HG03354 (cell line): Measurements from ENCODE around the gene TMEM221.

Experiments
- ATAC-seq: cut with Tn5 transposase; IDR thresholded peaks from one replicate; pipeline ENCODE4 v1.9.1; 2021; ENCODE audit warnings: mild to moderate bottlenecking; ENCODE audit not compliant: unreplicated experiment, poor library complexity, severe bottlenecking

The TMEM221 gene

DNA sequence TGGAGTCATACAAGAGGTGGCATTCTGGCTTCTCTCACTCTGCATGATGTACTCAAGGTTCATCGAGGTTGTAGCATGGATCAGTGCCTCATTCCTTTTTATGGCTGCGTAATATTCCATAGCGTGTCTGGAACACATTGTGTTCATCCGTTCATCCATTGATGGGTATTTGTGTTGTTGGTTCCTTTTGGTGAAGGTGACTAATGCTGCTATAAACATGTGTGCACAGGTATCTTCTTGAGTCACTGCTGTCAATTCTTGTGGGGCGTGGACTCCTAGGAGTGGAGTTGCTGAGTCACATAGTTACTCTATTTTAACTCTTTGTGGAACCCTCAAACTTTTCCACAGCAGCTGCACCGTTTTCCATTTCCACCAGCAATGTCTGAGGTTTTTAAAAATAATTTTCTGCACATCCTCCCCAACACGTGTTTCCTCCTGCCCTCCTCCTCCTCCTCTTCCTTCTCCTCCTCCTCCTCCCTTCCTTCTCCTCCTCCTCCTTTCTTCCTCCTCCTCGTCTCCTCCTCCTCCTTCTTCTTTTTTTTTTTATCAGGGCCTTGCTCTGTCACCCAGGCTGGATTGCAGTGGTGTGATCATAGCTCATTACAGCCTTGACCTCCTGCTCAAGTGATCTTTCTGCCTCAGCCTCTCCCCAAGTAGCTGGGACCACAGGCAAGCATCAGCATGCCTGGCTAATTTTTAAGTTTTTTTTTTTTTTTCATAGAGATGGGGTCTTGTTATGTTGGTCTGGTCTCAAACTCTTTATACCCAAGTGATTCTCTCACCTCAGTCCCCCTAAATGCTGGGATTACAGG, 2.0 kb upstream of the TMEM221 start:
- no peak for ATAC-seq

DNA sequence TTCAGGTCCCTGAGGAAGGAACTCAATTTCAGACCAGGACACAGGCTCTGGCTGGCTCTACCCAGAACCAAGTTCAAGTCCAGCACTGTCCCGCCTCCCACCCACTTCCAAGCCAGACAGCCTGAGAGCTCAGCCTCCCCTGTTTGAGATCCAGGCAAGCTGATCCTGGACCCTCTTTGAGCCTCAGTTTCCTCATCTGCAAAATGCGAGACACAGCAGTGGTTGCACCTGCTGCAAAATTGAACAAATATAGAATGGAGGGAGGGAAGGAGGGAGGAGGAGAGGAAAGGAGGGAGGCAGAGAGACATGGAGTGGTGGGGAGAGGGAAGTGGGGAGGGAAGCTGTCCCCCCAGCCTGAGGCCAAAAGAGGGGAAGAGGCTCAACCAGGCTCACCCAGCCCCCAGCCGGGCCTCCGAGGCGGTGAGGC, 751 bp downstream of the TMEM221 start:
- no peak for ATAC-seq

DNA sequence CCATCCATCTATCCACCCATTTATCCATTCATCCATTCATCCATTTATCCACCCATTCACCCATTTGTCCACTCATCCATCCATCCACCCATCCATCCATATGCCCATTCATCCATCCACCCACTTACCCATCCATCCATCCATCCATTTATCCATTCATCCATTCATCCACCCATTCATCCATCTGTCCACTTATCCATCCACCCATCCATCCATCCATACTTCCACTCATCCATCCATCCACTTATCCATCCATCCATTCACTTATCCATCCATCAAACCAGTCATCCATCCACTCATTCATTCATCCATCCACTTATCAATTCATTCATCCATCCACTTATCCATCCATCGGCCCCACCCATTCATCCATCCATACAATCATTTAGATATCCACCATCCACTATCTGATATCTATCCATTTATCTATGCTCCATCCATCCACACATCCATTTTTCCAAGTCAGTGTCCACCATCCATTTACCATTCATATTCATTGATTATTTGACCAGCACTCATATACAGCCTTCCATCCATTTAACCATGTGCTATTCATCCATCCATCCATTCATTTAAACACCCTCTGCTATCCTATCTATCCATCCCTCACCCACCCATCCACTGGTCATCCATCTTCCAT, 2.8 kb downstream of the TMEM221 start:
- no peak for ATAC-seq

DNA sequence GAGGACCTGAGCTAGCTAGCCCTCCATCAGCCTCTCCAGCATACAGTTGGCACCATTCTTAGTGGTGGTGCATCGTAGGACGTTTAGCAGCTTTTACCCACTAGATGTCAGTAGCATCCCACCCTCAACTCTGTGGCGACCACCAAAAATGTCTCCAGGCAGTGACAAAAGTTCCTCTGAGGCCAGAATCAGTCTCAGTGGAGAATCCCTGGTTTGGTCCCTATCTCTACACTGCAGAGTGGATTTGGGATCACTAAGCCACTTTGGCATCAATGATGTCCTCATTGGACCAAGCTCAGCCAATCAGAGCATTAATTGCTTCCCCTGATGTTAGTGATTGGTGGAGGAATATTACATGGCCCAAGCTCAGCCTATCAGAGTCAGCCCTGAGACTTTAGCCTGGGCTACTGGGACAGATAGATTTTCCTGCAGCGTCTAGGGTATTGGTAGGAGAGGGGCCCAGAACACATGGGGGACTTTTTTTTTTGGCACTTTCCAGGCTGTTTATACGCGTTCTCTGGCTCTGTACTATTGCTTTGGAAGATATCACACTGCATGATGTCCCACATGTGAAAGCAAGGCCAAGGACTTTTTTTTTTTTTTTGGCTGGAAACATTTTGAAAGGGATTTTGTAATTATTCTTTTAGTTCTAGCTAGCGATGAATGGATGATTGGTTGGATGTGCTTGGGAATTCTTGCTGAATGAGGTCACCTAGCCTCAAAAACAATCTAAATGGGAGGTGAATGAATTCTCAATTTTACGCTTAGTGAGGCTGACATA, 7.0 kb downstream of the TMEM221 start:
- ATAC-seq = no peak

DNA sequence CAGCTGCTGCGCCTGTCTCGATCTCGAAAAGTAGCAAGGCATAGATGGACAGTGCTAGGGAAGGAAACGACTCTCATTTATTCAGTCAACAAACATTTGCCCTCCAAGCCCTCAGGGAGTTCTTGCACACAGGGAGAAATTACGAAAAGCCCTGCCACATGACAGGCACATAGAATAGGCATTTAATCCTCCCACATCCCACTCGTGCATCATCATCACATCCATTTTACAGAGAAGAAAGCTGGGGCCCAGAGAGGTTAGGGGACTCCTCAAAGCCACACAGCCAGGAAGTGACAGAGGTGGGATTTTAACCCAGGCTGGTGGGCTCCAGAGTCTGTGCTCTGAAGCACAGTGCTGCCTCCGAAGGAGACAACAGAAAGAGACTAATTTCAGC, 11.6 kb downstream of the TMEM221 start:
- ATAC-seq = no peak

DNA sequence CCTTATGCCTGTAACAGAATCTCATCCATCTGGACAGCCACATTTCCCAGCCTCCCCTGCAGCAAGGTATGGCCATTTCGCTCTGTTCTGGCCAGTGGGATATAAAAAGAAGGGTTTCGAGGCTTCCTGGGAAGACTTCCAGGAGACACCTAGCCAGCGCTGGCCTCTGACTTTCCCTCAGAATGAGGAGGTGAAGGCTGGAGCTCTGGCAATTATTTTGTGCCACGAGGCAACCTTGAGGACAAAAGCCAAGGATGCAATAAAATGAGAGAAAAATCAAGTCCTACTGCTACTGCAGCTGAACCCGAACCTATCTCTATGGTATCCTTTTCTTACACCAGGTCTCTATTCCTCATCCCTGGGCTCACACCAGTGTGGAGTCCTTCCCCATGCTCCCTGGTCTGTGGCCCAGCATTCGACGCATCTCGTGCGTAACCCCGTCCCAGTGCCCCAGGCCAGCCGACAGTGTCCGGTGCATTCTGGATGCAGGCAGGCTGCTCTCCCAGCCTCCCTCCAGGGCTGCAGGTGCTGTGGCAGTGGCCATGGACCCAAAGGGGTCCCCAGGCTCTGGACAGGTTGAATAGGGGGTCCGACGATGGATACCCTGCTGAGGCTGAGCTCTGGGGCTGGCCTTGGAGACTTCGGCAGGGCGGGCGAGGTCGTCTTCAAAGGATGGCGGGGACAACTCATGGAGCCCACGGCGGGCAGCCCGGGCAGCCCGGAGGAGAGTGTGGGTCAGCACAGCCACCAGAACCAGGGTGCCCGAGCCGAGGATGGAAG, 12.2 kb downstream of the TMEM221 start:
- no peak for ATAC-seq

DNA sequence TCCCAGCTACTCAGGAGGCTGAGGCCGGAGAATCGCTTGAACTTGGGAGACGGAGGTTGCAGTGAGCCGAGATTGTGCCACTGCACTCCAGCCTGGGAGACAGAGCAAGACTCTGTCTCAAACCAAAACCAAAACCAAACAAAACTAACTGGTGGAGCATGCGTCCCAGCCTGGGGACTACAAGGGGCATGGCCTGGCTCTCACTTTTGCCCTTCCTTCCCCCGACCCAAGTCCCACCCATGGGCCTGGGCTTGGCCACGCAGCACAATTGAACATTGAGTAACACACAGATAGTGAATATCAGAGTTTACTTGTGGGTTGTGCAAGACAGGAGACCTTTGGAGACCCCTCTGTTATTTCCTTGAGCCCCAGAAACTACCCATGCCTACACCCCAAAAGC, 13.2 kb downstream of the TMEM221 start:
- no peak for ATAC-seq

DNA sequence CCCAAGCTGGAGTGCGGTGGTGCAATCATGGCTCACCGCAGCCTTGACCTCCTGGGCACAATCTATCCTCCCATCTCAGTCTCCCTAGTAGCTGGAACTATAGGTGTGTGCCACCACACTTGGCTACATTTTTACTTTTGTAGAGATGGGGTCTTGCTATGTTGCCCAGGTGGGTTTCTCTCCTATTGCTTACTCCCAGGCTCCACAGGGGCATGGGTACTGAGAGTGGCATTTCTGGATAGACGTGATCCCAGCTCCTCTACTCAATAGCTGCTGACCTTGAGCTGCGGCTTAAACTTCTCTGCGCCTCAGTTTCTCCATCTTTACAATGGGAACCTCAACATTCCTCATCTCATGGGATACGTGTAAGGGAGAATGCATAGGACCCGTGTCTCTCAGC, 17.1 kb downstream of the TMEM221 start:
- ATAC-seq = no peak

DNA sequence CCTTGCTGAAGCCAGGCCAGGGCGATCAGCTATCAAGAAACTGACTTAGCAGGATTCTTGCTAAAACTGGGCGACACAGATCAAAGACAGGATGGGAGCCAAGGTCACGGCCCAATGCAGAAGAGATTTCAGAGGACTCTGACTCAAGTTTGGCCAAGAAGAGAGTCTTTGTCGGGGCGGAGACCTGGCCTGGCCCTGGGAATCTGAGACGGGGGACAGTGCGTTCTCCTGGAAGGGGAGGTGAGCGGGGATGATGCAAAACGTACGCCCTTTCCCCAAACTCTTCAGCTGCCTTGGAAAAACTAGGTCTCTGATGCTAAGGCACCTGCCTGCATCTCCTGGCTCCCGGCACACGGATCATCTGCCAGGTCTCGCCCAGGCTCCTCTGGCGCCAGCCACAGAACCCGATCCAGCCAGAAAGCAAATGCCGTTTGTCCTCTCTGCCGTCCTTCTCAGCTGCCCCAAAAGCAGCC, 18.8 kb downstream of the TMEM221 start:
- no peak for ATAC-seq

DNA sequence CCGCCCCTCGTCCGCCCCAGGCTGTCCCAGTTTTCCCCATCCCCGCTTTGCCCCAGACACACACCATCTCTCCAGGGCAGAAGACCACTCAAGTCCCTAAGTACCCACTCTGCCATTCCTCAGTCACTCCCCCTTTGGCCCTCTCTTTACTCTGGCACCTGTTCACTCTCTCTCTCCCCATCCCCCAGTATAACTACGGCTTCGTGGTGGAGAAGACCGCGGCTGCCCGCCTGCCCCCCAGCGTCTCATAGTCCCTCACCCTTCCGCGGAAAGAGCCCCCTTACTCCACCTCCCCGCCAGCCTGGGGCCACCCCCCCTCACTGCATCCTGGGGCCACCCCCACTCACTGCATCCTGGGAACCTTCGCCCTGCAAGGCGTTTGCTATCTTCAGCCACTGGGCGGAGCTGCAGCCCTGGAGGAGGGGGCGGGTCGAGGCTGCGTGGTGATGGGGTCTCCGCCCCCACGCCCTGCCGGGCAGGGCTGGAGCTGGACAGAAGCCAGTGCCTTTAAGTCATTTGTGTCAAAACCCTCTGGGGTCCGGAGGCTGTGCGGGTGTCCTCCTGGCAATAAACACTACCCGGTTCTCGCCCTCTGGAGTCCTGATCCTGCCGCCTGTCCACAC, 23.6 kb downstream of the TMEM221 start:
- ATAC-seq = no peak

DNA sequence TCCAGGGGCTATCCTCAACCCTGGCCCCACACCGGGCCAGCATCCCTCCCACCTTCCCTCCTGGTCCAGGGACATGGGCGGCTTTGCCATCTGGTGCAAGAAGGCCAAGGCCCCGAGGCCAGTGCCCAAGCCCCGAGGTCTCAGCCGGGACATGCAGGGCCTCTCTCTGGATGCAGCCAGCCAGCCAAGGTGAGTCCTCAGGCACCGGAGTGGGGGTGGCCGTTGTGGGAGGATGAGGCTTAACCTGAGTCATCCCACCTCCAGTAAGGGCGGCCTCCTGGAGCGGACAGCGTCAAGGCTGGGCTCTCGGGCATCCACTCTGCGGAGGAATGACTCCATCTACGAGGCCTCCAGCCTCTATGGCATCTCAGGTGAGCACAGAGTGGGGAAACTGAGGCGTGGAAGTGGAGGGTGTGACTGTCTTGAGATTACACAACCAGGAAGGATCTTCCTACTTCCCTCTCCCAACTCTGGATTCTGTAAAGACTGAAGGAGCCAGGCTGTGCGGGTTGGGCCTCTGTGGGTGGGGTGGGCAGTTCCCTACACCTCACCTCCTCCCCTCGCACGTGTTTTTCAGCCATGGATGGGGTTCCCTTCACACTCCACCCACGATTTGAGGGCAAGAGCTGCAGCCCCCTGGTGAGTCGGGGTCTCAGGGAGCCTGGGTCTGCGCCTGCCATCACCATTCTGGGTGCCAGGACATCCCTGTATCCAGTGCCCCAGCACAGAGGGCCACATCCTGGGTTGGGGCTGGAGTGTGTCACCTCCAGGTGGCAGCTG, 24.8 kb downstream of the TMEM221 start:
- ATAC-seq = no peak

DNA sequence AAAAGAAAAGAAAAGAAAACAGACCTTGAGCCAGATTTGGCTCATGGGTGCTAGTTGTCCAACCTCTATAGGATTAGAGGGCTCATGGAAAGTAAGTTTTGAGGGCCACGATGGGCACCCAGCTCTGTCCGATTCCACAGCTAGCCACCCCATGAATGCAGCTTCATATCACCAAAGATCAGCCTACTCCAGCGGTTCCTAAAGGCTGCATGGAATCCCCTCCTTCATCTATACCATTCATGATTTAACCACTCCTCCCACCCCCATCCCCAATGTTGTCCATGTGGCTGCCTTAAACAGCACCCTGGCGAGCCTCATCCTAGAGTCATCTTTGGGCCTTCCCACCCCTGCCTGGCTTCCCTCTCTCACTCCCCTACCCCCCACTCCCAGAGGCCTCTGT, 26.5 kb downstream of the TMEM221 start:
- ATAC-seq = no peak

DNA sequence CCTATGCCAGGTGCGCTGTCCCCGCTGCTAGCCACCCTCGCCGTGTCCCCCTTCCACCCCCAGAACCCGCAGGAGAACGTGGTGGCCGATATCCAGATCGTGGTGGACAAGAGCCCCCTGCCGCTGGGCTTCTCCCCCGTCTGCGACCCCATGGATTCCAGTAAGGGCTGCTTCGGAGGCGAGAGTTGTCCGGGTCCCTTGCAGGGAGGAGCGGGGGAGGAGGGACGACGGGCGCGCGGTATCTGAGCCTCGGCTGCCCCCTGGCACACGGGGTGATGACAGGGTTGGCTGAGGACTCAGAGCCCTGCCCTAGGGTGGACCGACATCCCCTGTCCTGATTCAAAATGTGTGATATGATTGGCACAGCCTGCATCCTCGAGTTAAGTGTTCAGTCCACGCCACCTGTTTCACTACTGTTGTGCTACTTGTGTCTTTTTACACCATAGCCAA, 28.0 kb downstream of the TMEM221 start:
- peak; percentile 11 for ATAC-seq

DNA sequence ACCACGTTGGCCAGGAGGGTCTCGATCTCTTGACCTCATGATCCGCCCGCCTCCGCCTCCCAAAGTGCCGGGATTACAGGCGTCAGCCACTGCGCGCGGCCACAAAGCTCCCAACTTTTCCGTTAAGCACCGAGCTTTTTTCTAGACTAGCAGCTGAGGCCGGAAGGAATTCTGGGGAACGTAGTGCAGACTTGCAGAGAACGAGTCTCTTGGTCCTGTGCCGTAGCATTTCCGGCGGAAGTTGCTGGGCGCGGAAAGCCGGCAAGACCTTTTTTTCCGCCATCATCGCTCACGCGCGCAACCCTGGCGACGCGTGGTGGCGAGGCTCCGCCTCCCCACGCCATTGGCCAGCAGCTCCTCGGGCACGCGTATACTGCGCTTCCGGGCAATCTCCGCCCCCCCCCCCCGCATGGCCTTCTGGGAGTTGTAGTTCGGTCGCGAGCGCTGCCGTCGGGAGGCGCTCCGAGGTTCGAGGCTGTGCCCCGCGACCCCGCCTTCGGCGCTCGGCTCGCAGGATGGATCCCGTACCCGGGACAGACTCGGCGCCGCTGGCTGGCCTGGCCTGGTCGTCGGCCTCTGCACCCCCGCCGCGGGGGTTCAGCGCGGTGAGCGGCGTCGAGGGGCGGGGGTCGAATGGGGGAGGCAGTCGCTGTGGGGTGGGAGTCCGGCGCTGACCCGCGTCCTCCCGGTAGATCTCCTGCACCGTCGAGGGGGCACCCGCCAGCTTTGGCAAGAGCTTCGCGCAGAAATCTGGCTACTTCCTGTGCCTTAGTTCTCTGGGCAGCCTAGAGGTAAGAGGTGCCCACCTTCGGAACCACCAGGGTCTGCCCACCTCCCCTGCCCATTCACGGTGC, 28.6 kb downstream of the TMEM221 start, which contains the start of gene MVB12A:
Gene MVB12A (plus strand): TSS at position 427 of the 854 bp plus-strand sequence. CDS start 89 bp downstream, at position 516.
- peak; percentile 93 for ATAC-seq

DNA sequence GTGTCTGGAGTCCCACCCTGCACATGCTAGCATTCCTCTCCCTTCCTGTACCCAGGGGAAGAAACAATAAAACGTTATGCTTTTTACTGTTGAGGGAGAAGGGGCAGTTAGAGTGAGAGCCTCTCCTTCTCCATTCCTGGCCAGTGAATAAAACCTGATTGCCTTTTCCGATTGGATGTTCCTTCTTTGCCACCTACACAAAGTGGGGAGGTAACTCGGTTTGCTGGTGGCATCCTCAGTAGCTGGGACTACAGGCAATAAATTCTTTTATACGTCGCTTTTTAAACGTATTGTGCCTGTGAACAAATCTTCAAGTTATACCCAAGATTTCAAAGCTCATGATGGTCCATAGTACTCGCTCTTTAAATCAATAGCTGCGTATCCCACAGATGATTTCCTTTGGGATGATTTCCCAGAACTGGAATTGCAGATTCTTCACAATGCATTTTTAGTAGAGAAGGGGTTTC, 29.3 kb downstream of the TMEM221 start:
- no peak for ATAC-seq

DNA sequence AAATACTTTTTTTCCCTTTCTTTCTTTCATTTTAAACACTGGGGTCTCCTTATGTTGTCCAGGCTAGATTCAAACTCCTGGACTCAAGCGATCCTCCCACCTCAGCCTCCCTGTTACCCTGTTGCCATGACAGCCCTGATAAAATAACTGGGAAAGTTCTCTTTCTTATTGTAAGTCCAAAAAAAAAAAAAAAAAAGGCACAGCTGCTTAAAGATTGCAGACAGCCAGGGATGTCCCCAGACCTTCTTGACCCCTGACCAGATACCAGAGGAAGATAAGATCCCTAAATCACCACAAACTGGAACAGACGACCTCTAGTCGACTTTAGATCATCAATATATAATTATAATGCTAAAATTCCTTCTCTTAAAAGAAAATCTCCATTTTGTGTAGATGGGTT, 29.8 kb downstream of the TMEM221 start:
- no peak for ATAC-seq

DNA sequence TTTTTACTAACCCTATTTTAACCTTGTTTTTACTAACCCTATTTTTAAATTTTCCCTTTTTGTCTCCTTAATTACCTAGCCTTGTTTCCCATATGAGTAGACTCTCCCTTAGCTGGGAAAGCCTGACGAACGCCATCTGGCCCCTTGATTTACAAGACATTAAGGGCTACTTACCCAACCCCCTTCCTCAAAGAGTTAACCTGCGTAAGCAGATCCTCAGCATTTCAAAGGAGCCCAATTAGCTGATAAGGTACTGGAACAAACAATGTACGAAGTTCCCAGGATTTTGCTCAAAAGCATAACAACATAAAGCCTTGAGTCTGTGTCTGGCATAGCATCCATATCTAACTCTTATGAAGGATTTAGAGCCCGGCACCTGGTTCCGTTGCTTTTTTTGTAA, 33.3 kb downstream of the TMEM221 start:
- ATAC-seq = no peak
